ENCODE measurements around the gene SMIM27.
"Not testable (repeated sequence)": the region's sequence is repeated elsewhere in the genome, so short reads cannot be mapped to it uniquely, and the experiment has no call there.

SMIM27 gene, protein sequence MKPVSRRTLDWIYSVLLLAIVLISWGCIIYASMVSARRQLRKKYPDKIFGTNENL

DNA sequence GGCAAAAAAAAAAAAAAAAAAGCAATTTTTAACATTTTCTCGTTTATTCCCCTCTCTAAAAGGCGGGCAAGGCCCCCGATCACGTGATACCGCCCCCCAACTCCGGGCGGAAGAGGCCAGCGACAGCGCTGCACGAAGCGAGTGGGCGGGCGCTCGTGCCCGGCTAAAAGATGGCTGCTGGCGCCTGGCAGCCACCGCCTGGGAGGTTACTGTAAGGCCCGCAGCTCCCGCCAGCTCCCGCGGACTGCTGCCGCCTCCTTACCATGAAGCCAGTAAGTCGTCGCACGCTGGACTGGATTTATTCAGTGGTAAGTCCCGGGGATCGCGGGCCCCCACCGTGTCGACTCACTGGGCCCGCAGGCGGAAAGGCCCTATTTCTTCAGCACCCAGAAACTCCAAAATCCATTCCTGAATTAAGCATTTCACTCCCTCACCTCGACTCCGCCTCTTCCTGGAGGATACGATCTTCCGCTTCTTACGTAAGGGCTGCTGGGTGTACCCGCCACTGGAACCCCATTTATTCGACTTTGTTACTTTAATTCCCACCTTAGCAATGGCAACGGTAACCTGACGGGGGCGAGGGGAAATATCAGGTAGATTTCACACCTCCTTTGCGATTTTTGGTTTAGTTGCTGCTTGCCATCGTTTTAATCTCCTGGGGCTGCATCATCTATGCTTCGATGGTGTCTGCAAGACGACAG is at the start of gene SMIM27, which contains the start of gene TOPORS:
Gene SMIM27 (plus strand): TSS at position 156 of the 701 bp plus-strand sequence. CDS start 108 bp downstream, at position 264.
Gene TOPORS (minus strand): TSS at position 415 of the 701 bp plus-strand sequence. CDS start 150 bp downstream, at position 265.
- peak; percentile 91 for DNase-seq (ENCODE audit: low spot score)

DNA sequence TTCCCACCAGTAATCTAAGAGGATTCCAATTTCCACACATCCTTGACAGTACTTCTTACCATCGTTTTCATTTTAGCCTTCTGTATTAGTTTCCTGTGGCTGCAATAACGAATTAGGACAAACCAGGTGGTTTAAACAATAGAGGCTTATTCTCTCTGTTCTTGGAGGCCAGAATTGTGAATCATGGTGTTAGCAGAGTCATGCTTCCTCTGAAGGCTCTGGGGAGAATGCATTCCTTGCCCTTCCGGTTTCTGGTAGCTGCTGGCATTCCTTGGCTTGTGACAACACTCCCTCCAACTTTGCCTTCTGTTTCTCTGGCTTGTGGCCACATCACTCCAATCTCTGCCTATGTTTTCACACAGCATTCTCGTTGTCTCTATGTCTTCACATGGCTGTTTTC is 49.7 kb upstream of the SMIM27 start:
- DNase-seq (ENCODE audit: low spot score): peak; percentile 80

DNA sequence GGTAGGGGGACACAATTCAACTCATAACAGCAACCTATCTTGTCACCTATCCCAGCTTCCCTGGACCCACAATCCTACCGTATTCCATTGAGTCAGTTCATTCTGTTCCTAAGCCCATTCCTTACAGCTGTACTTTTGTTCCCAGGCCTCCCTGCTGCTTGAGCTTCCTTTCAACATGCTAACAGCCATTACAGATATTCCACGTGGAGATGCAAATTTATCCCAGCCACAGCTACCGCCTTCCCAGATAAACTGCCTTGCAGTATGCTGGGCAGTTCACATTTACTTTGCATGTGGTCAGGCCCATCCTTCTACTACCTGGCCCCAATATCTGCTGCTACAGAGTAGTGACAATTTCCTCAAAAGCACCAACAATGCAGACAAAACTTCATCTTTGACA is 49.1 kb upstream of the SMIM27 start:
- DNase-seq (ENCODE audit: low spot score): no peak

DNA sequence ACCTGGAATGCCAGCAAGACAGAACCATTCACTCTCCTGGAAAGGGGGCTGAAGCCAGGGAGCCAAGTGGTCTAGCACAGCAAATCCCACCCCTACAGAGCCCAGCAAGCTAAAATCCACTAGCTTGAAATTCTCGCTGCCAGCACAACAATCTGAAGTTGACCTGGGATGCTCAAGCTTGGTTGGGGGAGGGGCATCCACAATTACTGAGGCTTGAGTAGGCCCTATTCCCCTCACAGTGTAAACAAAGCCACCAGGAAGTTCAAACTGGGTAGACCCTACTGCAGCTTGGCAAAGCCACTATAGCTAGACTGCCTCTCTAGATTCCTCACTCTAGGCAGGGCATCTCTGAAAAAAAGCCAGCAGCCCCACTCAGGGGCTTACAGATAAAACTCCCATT is 43.4 kb upstream of the SMIM27 start:
- no peak for DNase-seq (ENCODE audit: low spot score)

DNA sequence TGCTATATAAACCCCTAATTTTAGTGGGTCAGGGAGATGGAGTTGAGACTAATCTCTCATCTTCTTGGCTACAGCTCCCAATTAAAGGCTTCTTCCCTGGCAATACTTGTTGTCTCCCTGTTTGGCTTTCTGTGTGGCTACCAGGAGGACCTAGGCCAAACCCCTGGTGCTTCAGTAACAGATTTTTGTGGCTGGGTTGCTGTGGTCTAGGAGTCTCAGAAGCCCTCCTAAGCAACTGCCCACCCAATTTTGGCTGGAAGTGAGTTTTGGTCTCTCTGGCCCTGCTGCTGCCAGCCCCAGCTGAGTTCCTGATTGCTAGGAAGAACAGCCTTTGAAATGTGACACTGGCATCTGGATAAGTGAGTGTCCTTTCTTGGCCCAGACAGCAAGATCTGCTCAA is 35.9 kb upstream of the SMIM27 start:
- DNase-seq (ENCODE audit: low spot score): no peak

DNA sequence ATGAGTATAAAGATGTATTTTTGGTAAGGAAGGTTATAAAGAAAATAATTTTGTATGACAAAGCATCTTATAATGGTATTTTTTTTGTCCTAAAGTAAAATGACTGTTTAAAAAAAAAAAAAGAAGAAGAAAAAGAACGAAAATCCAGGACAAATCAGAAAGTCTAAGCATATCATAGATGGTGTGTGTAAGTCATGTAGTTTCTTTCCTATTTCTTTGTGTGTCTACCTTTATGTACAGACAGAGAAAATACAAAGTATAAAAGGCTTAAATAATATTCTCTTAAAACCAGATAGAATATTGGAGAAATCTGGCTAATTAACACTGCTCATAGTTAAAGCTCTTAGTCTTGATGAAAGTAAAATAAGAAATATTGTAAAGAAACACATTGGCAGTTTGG is 33.9 kb upstream of the SMIM27 start:
- no peak for DNase-seq (ENCODE audit: low spot score)

DNA sequence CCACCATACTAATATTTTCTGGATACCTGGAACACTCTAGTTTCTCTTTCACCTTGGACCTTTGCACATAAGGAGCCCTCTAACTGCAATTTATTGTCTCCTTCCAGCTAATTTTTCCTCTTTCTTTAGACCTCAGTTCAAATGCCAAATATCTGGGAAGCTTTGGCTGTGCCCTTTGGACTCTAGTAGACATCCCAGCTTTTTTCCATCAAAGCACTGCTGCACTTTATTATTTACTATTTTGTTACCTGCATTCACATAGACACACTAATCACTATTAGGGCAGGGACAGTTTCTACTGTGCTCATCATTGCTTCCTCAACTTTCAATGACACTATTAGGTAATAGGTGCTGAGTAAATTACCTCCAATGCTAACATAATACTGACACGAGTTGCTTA is 28.2 kb upstream of the SMIM27 start:
- DNase-seq (ENCODE audit: low spot score): no peak

DNA sequence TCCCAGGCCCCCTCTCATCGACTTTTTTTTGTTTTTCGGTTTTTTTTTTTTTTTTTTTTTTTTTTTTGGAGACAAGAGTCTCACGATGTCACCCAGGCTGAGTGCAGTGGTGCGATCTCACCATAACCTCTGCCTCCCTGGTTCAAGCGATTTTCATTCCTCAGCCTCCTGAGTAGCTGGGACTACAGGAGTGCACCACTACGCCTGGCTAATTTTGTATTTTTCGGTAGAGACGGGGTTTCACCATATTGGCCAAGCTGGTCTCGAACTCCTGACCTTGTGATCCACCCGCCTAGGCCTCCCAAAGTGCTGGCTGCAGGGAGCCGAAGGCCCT is 27.6 kb upstream of the SMIM27 start:
- not testable (repeated sequence) for DNase-seq (ENCODE audit: low spot score)

DNA sequence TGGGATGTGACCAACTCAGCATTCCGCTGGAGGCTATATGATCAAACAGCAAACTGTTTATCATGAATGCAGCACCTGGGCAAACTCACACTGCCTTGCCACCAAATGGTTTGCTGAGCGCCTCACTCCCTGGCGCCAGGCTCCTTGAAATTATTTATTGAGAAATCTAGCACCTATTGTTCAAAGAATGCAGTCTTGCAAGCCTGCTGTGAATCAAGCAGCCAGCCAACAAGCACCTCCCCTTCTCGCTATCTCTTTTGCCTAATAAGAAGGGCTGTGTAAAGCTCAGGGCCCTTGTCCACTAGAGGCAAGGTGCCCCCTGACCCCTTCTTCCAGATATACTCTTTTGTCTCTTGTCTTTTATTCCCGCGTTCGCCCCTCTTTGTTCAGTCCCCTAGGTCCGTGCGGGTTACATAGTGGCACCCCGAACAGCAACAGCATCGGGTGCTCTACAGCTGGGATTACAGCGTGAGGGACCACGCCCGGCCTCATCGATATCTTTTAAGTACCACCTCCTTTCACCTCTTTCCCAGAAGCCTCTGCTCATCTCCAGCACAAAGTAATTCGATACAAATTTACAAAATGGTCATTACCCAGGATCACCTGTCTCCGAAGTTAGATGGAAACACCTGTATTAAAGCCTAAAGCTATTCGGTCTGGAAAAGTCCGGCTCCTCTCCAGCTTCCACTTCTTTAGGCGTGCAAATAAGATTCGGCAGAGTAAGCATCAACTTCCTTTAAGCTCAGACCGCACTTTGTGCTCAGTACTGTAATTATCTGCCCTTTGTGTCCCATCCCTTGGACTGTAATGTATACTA is 27.0 kb upstream of the SMIM27 start:
- peak; percentile 44 for DNase-seq (ENCODE audit: low spot score)

DNA sequence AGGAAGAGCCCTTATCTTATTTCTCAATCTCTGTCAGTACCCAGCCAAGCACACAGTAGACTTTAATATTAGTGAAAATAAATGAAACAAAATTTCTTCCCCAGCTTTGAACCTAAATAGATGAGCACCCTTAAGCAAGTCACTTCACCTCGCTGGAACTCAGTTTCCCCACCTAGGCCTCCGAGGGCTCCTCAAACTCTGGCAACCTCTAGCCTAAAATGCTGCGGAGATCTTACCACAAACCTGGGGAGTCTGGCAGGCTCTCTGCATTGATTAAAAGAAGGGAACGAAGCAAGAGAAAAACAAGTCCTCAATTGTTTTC is 26.5 kb upstream of the SMIM27 start:
- no peak for DNase-seq (ENCODE audit: low spot score)

DNA sequence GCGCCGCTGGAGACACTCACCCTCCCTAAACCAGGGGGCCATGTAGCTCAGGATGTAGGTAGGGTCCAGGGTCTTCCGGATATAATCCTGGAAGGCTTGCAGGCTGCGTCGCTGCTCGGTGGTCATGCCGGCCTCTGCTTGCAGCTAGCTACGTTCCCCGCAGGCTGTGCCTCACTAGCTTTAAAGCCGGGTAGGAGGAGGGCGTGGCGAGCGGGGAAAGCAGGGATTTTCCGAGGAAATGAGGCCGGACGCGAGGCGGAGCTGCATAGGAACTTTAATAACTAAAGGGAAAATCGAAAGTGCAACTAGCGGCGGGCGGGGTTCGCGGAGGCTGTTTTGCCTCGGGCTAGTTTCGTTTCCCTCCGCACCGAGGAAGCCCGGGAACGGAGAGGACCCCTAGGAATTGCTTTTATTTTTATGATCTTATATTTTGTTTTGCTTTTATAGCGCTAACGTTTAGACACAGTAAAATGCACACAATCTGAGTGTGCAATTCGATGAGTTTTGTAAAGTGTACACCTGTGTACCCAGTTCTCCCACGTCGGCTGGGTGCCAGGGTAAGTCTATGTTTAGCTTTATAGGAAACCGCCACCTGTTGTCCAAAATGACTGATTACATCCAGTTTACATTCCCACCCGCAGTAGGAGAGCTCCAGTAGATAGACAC is 26.0 kb upstream of the SMIM27 start, which contains the start of gene RIGI:
Gene RIGI (minus strand): TSS at position 156 of the 666 bp plus-strand sequence. CDS start 30 bp downstream, at position 126.
- DNase-seq (ENCODE audit: low spot score): peak; percentile 96

DNA sequence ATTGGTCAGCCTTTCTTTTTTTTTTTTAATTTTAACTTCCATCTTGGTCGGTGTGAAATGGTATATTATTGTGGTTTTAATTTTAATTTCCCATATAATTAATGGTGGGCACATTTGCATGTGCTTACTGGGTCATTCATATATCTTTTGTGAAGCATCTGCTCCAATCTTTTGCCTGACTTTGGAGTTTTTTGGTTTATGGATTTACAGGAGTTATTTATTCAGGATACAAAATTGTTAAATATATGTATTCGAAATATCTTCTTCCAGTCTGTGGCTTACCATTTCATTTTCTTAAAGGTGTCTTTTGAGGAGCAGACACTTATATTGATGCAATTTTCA is 25.4 kb upstream of the SMIM27 start:
- no peak for DNase-seq (ENCODE audit: low spot score)

DNA sequence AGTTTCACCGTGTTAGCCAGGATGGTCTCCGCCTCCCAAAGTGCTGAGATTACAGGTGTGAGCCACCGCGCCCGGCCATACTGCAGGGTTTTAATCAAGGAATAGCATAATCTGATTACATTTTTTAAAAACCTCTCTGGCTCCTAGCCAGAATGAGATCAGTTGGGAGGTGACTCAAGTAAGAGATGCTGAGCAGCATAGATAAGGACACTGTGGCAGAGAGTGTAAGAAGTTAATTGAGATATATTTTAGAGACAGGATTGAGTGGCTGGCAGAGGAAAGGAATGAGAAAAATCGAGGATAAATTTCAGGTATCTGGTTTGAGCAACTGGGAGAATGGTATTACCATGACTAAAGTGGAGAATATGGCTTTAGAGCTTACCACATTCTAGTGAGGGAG is 18.8 kb upstream of the SMIM27 start:
- DNase-seq (ENCODE audit: low spot score): no peak

DNA sequence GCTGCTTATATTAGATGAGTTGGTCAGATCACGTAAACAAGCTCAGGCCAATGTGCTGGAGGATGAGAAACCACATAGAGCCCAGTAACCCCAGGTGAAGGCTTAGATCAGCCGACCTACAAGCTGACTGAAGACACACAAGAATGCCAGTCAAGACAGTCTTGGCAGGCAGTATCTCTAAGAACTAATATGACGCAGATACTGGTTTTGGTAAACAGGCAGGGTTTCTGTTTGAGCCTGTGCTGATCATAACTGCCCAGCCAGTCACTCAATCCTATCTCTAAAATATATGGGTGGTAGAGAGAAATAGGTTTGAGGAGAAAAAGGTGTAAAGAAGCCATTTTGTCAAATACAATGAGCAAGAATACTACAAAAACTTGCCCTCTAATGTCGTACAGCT is 18.3 kb upstream of the SMIM27 start:
- DNase-seq (ENCODE audit: low spot score): no peak

DNA sequence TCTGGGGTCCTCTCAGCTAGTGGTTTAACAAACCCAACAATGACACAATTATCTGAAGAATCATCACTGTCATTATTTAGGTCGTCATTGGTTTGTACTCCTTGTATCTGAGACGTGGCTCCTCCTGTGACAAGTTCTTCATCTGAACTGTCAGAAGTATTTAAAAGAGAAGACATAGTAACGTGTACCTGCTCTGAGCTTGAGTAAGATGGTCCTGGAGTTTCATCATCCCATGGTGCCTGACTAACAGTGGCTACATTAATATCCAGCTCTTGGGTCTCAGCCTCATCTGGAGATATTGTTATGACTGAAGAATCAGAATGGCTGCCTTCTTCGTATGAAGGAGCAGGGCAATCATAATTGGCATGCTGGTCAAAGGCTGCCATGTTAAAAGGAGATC is 9.1 kb upstream of the SMIM27 start:
- DNase-seq (ENCODE audit: low spot score): no peak

DNA sequence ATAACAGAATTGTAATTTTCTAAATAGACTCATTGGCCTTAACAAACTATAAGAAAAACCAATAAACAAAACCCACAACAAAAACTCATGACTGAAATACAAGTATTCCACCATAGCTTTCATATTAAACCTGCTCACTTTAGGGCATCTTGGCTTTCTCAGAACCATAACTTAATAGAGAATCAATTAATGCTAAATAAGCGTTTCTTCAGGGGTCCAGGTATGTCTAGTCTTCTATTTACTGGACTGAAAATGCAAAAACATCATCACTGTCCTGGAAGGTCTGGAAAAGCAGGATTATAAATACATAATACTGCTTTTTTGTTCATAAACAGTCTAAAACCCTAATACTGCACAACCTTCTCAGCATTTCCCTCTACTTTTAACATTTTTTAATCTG is 6.2 kb upstream of the SMIM27 start:
- DNase-seq (ENCODE audit: low spot score): no peak

DNA sequence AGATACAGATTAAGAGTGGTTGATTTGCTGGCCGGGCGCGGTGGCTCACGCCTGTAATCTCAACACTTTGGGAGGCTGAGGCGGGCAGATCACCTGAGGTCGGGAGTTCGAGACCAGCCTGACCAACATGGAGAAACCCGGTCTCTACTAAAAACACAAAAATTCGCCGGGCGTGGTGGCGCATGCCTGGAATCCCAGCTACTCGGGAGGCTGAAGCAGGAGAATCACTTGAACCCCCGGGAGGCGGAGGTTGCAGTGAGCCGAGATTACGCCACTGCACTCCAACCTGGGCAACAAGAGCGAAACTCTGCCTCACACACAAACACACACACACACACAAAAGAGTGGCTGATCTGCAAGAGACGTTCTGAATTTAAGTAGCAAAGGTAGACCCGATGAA is 3.9 kb upstream of the SMIM27 start:
- DNase-seq (ENCODE audit: low spot score): not testable (repeated sequence)

DNA sequence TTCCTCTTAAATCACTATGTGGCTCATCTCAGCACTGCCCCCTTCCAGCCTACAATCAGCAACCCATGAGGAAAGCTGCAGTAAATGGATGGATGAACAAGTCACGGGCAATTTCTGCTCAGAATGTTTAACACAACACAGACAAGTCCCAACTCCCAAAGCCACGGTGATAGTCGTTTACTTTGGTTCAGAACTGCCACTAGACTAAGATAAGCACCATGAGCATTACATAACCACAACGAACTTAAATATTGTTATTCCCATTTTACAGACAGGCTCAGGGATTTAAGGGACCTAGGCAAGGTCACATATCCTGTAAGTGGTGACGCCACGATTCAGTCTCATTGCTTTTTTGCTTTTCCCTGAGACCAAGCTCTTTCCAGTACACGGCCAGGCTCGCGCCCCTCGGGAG is 2.0 kb upstream of the SMIM27 start:
- DNase-seq (ENCODE audit: low spot score): peak; percentile 56

DNA sequence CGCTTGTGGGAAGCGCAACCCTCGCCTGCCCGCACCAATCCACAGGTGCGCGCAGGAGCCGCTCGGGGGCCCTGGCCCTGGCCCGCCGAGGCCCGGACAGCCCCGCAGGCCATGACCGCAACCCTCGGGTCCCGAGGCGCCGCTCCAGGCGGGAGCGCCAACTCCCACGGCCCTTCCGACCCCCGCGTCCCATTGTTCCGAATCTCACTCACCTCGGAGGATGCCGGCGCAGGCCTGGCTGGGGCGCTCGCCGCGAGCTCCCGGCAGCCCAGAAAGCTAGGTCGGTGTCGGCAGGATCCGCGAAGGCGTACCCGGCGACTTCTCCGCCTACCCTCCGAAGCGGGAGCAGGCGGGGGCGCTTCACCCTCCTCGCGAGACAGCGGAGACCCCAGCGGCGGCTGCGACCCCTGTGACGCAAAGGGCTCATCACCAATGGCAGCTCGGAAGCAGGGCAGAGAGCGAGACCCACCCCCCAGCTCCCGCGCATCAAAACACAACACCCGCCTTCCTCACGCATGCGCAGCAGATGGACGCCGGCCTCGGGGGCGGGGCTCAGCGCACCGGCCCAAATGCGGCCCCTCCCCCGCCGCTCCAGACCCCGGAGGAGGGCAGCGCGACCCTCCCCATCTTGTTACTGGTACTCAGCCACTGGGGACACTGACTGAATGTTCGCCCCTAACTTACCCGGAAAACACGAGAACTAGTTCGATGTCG is 1.4 kb upstream of the SMIM27 start:
- peak; percentile 90 for DNase-seq (ENCODE audit: low spot score)

DNA sequence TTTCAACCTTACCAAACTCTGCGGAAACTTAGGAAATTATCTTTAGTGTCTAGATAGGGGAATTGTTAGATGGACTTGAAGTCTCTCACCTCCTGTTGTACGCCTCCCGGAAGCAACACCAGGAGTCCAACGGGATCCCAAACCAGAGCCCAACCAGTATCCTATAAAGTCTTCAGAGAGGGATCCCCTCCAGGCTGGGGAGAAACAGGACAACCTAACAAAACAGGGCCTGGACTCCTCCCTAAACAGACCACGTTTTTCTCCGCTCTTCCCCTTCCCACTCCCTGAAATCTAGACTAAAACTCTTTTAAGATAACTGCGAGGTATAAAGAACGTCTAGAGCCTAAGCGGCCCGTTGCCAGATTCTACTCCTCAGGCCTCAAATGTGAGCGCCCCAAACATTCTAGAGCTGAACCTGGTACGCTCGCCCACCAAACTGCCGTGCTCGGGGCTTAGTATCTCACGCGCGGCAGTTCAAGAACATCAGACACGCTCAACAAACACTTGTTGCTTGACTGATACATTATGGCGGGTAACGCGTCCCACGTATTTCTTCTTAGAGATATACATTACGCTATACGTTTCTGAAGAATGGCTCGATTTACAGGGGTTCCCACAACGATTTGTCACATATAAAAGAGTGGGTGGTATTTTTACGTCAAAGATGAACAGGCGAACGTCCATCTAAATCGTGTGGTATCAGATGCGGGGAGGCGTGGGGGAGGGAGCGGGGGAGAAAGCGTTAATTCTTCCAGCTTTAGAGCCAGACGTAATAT is 663 bp upstream of the SMIM27 start:
- peak; percentile 56 for DNase-seq (ENCODE audit: low spot score)

DNA sequence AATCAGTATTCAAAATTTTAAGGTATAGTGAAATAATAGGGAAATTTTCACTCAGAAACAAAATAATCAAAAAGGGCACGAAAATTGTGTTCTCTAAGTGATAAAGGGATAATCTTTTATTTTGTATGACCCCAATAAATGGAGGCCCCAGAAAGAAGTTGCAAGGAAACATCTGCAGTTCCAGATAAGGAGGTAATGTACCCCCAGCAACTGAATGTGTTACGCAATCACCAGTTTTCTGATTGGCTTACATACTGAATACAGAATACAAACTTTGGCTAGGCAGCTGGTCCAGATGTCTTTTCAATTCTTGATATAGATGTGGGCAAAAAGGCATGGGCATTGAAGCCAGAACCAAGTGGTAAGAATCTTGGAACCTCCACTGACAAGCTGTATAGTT is 2.0 kb downstream of the SMIM27 start:
- DNase-seq (ENCODE audit: low spot score): no peak

DNA sequence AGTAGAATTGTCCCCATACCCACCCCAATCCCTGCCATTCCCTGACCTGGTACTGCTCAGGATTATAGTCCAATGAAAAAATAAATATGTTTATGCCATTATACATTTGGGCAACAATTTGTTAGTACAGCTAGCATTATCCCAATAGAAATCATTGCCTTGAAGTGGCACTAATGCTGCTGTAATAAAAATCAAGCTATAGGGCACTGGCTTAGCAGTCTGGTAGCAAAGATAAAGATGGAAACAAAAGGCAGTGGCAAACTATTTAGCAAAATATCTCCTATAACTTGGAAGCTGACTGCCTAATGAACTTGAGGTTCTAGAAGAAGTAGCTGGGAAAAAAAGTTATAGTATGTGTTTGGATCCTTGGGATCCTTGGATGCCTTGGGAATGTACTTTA is 2.5 kb downstream of the SMIM27 start:
- DNase-seq (ENCODE audit: low spot score): no peak
